ENCODE data around the gene UGT1A8.

Gene UGT1A8

DNA sequence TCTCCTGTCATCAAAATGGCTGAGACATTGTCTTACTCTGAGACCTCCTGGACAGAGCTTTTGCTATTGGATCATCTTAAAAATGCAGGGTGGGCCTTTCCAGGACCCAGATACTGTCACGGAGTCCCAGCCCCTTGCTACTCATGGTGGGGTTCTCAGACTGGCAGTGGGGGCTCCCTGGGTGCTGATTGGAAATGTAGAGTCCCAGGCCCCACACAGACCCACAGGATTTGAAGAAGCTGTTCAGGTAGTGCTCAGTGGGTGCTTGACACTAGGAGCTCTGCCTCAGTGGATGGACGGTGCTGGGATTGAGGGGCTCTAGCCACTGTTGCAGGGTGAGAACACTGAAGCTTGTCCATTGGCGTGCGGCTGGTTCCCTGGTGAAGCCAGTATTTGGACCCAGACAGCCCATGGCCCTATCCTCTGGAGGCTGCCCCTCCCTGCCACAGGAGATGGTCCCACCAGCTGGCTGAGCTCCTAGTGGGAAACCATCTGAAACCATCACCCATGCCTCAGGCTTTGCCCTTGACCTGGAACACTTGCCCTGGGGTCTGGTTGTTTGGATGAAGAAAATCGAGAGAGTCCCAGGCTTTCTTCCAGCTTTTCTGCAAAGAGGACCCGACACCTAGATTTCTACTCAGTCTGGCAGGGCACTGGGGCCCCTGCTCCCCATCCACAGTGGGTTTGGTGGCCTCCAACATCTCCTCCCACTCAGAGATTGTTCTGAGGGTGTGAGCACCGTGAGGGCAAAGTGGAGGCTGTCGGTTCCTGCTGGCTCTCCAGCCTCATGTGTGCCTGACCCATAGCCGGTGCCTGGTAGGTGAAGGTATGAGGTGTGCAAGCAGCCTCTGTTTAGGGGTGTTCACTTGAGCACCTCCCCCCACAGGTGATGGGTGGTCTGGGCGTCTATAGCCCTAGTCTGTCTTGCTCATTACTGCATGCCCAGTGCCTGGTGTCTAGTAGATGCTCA is 190.8 kb downstream of the UGT1A8 start:
- H3K4me1 ChIP-seq (ENCODE audit: insufficient read depth, low read length), result no peaks in the 10 kb centered on the region

DNA sequence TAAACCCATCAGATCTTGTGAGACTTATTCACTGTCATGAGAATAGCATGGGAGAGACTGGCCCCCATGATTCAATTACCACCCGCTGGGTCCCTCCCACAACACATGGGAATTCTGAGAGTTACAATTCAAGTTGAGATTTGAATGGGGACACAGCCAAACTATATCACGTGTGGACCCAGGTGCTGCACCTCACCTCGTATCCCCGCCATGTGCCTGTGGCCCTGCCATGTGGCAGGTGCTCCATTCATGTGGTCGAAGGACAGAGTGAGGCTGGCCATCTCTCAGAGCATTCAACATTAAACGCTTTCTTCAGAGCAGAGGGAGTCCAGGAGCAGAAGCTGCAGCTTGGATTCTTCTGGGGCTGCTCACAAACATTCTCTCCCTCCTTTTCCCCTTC is 193.0 kb downstream of the UGT1A8 start:
- Histone ChIP-seq H3K27me3 (ENCODE audit: control insufficient read depth in 1 of 2, insufficient read depth in 2 of 2, low read length in 2 of 2) (no peaks in the 10 kb centered on the region), H3K4me3 (ENCODE audit: low read depth in 1 of 2, low read length in 2 of 2) (no peak overlapping the region), H3K9ac (ENCODE audit: low read length) (no peak overlapping the region), H3K9me3 (ENCODE audit: low read length) (no peaks in the 10 kb centered on the region), H3K27ac (ENCODE audit: low read depth, low read length) (no peak overlapping the region), H3K4me1 (ENCODE audit: insufficient read depth, low read length) (no peaks in the 10 kb centered on the region), H3K36me3 (ENCODE audit: insufficient read depth, low read length) (no peaks in the 10 kb centered on the region)

More for the DNA sequence above, 190.8 kb downstream of the UGT1A8 start:
- no peak overlapping the region for H3K9ac ChIP-seq (ENCODE audit: low read length)
- no peak overlapping the region for H3K27ac ChIP-seq (ENCODE audit: low read depth, low read length)
- no peaks in the 10 kb centered on the region for H3K36me3 ChIP-seq (ENCODE audit: insufficient read depth, low read length)
- no peak overlapping the region for H3K4me3 ChIP-seq (ENCODE audit: low read depth in 1 of 2, low read length in 2 of 2)
- H3K27me3 ChIP-seq (ENCODE audit: control insufficient read depth in 1 of 2, insufficient read depth in 2 of 2, low read length in 2 of 2), result no peaks in the 10 kb centered on the region
- H3K9me3 ChIP-seq (ENCODE audit: low read length), result no peaks in the 10 kb centered on the region

DNA sequence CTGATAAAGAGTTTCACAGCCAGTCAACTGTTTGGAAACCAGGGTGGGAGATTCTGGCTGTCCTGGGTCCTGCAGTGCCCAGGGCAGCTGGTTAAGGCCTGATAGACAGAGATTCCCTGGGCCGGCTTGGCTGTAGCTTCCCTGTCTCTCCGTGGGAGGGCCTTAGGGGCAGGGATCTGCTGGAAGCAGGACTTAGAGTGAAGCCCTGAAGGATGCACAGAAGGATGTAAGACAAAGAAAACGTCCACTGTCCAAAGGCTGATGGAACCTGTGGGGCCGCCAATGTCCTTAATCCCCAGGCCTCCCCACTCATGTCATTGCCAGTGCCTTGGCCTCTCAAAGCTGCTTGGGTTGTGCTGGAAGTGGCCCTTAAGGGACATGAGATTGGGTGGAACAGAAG is 193.7 kb downstream of the UGT1A8 start:
- Histone ChIP-seq H3K4me1 (ENCODE audit: insufficient read depth, low read length) (no peaks in the 10 kb centered on the region), H3K27me3 (ENCODE audit: control insufficient read depth in 1 of 2, insufficient read depth in 2 of 2, low read length in 2 of 2) (no peaks in the 10 kb centered on the region), H3K4me3 (ENCODE audit: low read depth in 1 of 2, low read length in 2 of 2) (no peak overlapping the region), H3K36me3 (ENCODE audit: insufficient read depth, low read length) (no peaks in the 10 kb centered on the region), H3K27ac (ENCODE audit: low read depth, low read length) (no peak overlapping the region), H3K9me3 (ENCODE audit: low read length) (no peaks in the 10 kb centered on the region), H3K9ac (ENCODE audit: low read length) (no peak overlapping the region)

DNA sequence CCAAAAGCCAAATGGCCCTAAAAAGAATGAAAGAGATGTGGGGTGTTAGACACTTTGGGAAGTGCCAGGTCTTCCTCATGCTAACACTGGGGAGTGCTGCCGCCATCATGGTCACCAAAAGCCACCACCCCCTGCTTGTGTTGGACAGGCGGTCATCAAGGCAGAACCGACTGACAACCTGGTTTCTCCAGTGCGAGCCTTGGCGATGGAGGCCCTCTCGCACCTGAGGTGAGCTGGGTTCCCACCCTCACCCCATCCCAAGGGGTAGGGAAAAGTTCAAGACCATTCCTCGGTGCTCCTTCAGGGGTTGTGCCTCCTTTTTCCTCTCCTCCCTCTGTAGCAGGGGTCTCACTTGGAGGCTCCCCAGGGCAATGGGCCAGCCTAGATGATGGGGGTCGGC is 194.3 kb downstream of the UGT1A8 start:
- no peaks in the 10 kb centered on the region for H3K4me1 ChIP-seq (ENCODE audit: insufficient read depth, low read length)
- H3K4me3 ChIP-seq (ENCODE audit: low read depth in 1 of 2, low read length in 2 of 2), result no peak overlapping the region
- H3K9ac ChIP-seq (ENCODE audit: low read length), result no peak overlapping the region
- H3K27me3 ChIP-seq (ENCODE audit: control insufficient read depth in 1 of 2, insufficient read depth in 2 of 2, low read length in 2 of 2), result no peaks in the 10 kb centered on the region
- H3K36me3 ChIP-seq (ENCODE audit: insufficient read depth, low read length), result no peaks in the 10 kb centered on the region
- no peaks in the 10 kb centered on the region for H3K9me3 ChIP-seq (ENCODE audit: low read length)
- no peak overlapping the region for H3K27ac ChIP-seq (ENCODE audit: low read depth, low read length)

DNA sequence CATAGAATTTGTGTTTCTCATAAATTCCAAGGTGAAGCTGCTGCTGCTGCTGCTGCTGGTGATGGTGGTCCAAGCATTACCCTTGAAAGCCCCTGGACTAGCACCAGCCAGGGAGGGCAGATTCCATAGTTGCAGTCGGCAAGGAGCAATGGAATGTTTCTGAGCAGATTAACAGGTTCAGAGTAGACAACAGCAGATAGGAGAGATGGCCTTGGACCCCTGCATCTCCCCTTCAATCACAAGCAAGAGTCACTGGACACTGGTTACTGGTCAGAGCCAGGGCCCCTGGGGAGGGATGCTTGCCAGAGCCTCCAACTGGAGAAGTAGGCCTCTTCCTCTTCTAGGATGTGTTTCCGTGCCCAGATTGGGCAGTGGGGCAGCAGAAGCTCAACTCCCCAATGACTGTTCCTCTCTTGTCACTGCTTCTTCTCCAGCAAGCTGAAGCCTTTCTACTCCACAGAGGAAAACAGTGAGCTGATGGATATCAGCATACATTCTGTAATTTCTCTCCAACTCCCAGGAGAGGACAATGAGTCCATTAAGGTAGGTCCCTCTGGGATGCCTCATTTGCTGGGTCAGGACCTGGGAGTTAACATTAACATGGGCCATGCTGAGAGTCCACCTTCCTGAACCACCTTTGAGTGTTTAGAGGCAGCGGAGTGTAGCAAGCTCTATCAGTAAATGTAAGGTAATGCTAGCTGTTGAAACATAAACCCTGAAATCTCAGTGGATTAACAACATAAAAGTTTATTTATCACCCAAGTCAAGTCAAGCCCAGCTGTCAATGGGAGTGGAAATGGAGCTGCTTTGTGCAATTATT is 196.0 kb downstream of the UGT1A8 start:
- H3K9ac ChIP-seq (ENCODE audit: low read length), result no peak overlapping the region
- H3K36me3 ChIP-seq (ENCODE audit: insufficient read depth, low read length), result no peaks in the 10 kb centered on the region
- no peak overlapping the region for H3K4me3 ChIP-seq (ENCODE audit: low read depth in 1 of 2, low read length in 2 of 2)
- no peaks in the 10 kb centered on the region for H3K4me1 ChIP-seq (ENCODE audit: insufficient read depth, low read length)
- no peak overlapping the region for H3K27ac ChIP-seq (ENCODE audit: low read depth, low read length)
- H3K9me3 ChIP-seq (ENCODE audit: low read length), result no peaks in the 10 kb centered on the region
- H3K27me3 ChIP-seq (ENCODE audit: control insufficient read depth in 1 of 2, insufficient read depth in 2 of 2, low read length in 2 of 2), result no peaks in the 10 kb centered on the region

GRCh38 chr2:233814056-233814835 is 196.8 kb downstream of the UGT1A8 start:
- Histone ChIP-seq H3K27ac (ENCODE audit: low read depth, low read length) (no peak overlapping the region), H3K4me3 (ENCODE audit: low read depth in 1 of 2, low read length in 2 of 2) (no peak overlapping the region), H3K27me3 (ENCODE audit: control insufficient read depth in 1 of 2, insufficient read depth in 2 of 2, low read length in 2 of 2) (no peaks in the 10 kb centered on the region), H3K36me3 (ENCODE audit: insufficient read depth, low read length) (no peaks in the 10 kb centered on the region), H3K4me1 (ENCODE audit: insufficient read depth, low read length) (no peaks in the 10 kb centered on the region), H3K9ac (ENCODE audit: low read length) (no peak overlapping the region), H3K9me3 (ENCODE audit: low read length) (no peaks in the 10 kb centered on the region)

DNA sequence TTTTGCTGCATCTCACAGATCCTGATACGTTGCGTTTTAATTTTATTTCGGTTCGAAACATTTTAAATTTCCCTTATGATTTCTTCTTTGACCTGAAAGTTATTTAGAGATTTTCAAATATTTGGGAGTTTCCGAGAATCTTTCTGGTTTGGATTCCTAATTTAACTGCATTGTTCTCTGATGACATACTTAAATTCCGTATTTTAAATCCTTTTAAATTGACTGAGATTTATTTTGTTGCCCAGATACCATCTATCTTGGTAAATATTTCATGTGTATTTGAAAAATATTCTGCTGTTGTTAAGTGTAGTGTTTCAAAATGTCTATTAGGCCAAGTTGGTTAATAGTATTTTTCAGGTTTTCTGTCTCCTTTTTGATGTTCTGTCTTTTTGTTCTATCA is 198.4 kb downstream of the UGT1A8 start:
- H3K9me3 ChIP-seq (ENCODE audit: low read length), result no peaks in the 10 kb centered on the region
- no peak overlapping the region for H3K9ac ChIP-seq (ENCODE audit: low read length)
- no peaks in the 10 kb centered on the region for H3K27me3 ChIP-seq (ENCODE audit: control insufficient read depth in 1 of 2, insufficient read depth in 2 of 2, low read length in 2 of 2)
- H3K27ac ChIP-seq (ENCODE audit: low read depth, low read length), result no peak overlapping the region
- no peaks in the 10 kb centered on the region for H3K4me1 ChIP-seq (ENCODE audit: insufficient read depth, low read length)
- no peaks in the 10 kb centered on the region for H3K36me3 ChIP-seq (ENCODE audit: insufficient read depth, low read length)
- H3K4me3 ChIP-seq (ENCODE audit: low read depth in 1 of 2, low read length in 2 of 2), result no peak overlapping the region

DNA sequence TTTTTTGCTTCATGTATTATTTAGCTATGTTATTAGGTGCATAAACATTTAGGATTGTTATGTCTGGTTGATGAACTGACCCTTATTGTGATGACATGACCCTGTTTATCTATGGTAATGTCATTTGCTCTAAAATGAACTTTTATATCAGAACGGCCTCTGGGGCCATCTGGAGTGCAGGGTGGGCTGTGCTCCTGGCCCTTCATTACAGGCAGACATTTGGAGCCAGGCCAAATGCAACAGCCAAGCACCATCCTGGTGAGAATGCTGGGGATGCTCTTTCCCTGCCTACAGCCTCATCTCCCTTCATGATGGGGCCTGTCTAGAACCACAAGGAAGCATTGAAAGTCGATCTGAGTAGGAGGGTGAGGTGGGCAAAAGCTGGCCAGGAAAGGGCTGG is 198.9 kb downstream of the UGT1A8 start:
- H3K9ac ChIP-seq (ENCODE audit: low read length), result no peak overlapping the region
- H3K4me3 ChIP-seq (ENCODE audit: low read depth in 1 of 2, low read length in 2 of 2), result no peak overlapping the region
- H3K4me1 ChIP-seq (ENCODE audit: insufficient read depth, low read length), result no peaks in the 10 kb centered on the region

GRCh38 chr2:233816771-233817170 is 199.3 kb downstream of the UGT1A8 start:
- no peak overlapping the region for H3K27ac ChIP-seq (ENCODE audit: low read depth, low read length)
- no peaks in the 10 kb centered on the region for H3K36me3 ChIP-seq (ENCODE audit: insufficient read depth, low read length)
- H3K9me3 ChIP-seq (ENCODE audit: low read length), result no peaks in the 10 kb centered on the region
- H3K9ac ChIP-seq (ENCODE audit: low read length), result no peak overlapping the region
- no peaks in the 10 kb centered on the region for H3K4me1 ChIP-seq (ENCODE audit: insufficient read depth, low read length)
- H3K4me3 ChIP-seq (ENCODE audit: low read depth in 1 of 2, low read length in 2 of 2), result no peak overlapping the region
- H3K27me3 ChIP-seq (ENCODE audit: control insufficient read depth in 1 of 2, insufficient read depth in 2 of 2, low read length in 2 of 2), result no peaks in the 10 kb centered on the region

More for the DNA sequence above, 198.9 kb downstream of the UGT1A8 start:
- no peak overlapping the region for H3K27ac ChIP-seq (ENCODE audit: low read depth, low read length)
- H3K9me3 ChIP-seq (ENCODE audit: low read length), result no peaks in the 10 kb centered on the region
- no peaks in the 10 kb centered on the region for H3K27me3 ChIP-seq (ENCODE audit: control insufficient read depth in 1 of 2, insufficient read depth in 2 of 2, low read length in 2 of 2)
- H3K36me3 ChIP-seq (ENCODE audit: insufficient read depth, low read length), result no peaks in the 10 kb centered on the region

DNA sequence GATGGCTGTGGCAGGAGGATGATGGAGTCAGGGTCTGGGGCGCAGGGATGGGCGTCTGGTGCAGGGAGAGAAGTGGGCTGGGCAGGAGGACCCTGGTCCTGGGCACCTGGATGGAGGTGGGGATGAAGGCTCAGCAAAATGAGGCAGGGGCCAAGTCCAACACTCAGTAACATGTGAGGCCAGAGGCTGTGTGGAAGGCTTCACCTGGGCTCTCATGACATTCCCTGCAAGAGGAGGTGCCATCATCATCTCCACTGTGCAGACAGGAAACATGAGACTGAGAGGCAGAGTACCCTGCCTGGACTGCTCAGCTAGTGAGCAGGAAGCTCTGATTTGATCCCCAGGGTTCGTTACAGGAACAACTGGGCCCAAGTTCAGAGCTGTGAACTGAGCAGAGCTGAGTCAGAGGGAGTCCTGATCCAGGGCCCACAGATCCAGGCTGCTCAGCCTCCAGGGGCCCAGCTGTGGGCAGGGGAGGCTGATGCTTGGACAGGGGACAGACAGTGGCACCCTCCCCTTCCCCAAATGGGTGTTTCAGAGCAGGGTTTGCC is 200.0 kb downstream of the UGT1A8 start:
- Histone ChIP-seq H3K9ac (ENCODE audit: low read length) (no peak overlapping the region), H3K27me3 (ENCODE audit: control insufficient read depth in 1 of 2, insufficient read depth in 2 of 2, low read length in 2 of 2) (no peaks in the 10 kb centered on the region), H3K36me3 (ENCODE audit: insufficient read depth, low read length) (no peaks in the 10 kb centered on the region), H3K27ac (ENCODE audit: low read depth, low read length) (no peak overlapping the region), H3K4me1 (ENCODE audit: insufficient read depth, low read length) (no peaks in the 10 kb centered on the region), H3K9me3 (ENCODE audit: low read length) (no peaks in the 10 kb centered on the region), H3K4me3 (ENCODE audit: low read depth in 1 of 2, low read length in 2 of 2) (no peak overlapping the region)

Measured in muscle layer of colon (tissue), 2 donors.